OCI-LY1 (cell line): ENCODE data around the gene NR5A1.

Experiments used
- H2AFZ ChIP-seq: fragments of 200-600 bp; sonication (generic), shearing (Covaris generic); 2 replicates; pipeline ENCODE4 v1.6.0; 2014; ENCODE audit warnings: antibody characterized with exemption, mild to moderate bottlenecking, low read length
- H3F3A ChIP-seq: fragments of 200-600 bp; sonication (generic), shearing (Covaris generic); 2 replicates; pipeline ENCODE4 v1.6.0; 2014; ENCODE audit warnings: mild to moderate bottlenecking, antibody characterized with exemption, low read length, moderate library complexity; ENCODE audit not compliant: insufficient read depth
- H3K27ac ChIP-seq: fragments of 200-600 bp; sonication (generic); 2 replicates; pipeline ENCODE4 v1.5.1; 2014; ENCODE audit warnings: low read length, mixed run types, mild to moderate bottlenecking, low read depth; ENCODE audit not compliant: poor library complexity, severe bottlenecking
- H3K27me3 ChIP-seq: fragments of 200-600 bp; sonication (generic); 2 replicates; pipeline ENCODE4 v1.6.0; 2014; ENCODE audit warnings: antibody characterized with exemption, mild to moderate bottlenecking, low read length, moderate library complexity; ENCODE audit not compliant: insufficient read depth
- H3K36me3 ChIP-seq: fragments of 200-600 bp; sonication (generic); 2 replicates; pipeline ENCODE4 v1.6.1; 2014; ENCODE audit warnings: mild to moderate bottlenecking, antibody characterized with exemption, low read length, moderate library complexity, mixed read lengths; ENCODE audit not compliant: insufficient read depth
- H3K4me1 ChIP-seq: fragments of 200-600 bp; sonication (generic); 2 replicates; pipeline ENCODE4 v1.5.1; 2014; ENCODE audit warnings: mild to moderate bottlenecking, low read length, moderate library complexity; ENCODE audit not compliant: insufficient read depth, severe bottlenecking
- H3K4me2 ChIP-seq: fragments of 200-600 bp; sonication (generic), shearing (Covaris generic); 2 replicates; pipeline ENCODE4 v1.6.1; 2014; ENCODE audit warnings: low read length
- H3K4me3 ChIP-seq: fragments of 200-600 bp; sonication (generic); 2 replicates; pipeline ENCODE4 v1.5.1; 2014; ENCODE audit warnings: low read length, low read depth, mild to moderate bottlenecking, mixed read lengths; ENCODE audit not compliant: poor library complexity, severe bottlenecking
- H3K79me2 ChIP-seq: fragments of 200-600 bp; shearing (Covaris generic); 2 replicates; pipeline ENCODE4 v1.6.1; 2016; ENCODE audit warnings: mixed run types, low read length, mixed read lengths; ENCODE audit not compliant: insufficient read depth
- H3K9ac ChIP-seq: fragments of 200-600 bp; sonication (generic), shearing (Covaris generic); 2 replicates; pipeline ENCODE4 v1.6.1; 2014; ENCODE audit warnings: mild to moderate bottlenecking, low read length, mixed read lengths
- H3K9me2 ChIP-seq: fragments of 200-600 bp; sonication (generic), shearing (Covaris generic); 2 replicates; pipeline ENCODE4 v1.6.1; 2014; ENCODE audit warnings: low read depth, mild to moderate bottlenecking, low read length, mixed read lengths
- H3K9me3 ChIP-seq: fragments of 200-600 bp; shearing (Covaris generic); 2 replicates; pipeline ENCODE4 v1.6.1; 2014; ENCODE audit warnings: low read length, mixed read lengths
- H4K20me1 ChIP-seq: fragments of 200-600 bp; sonication (generic), shearing (Covaris generic); 2 replicates; pipeline ENCODE4 v1.6.0; 2016; ENCODE audit warnings: mild to moderate bottlenecking, low read length; ENCODE audit not compliant: insufficient read depth
- CTCF ChIP-seq: fragments of 200-600 bp; sonication (generic), shearing (Covaris generic); IDR thresholded peaks from 2 replicates; pipeline ENCODE4 v1.5.1; 2017; ENCODE audit warnings: mild to moderate bottlenecking, antibody characterized with exemption, low read length, moderate library complexity, mixed read lengths
- EZH2 ChIP-seq: fragments of 200-600 bp; sonication (generic), shearing (Covaris generic); IDR thresholded peaks from 2 replicates; pipeline ENCODE4 v1.8.0; 2017; ENCODE audit warnings: borderline replicate concordance, mixed run types, mild to moderate bottlenecking, antibody characterized with exemption, low read length, moderate library complexity, mixed read lengths

NR5A1 gene

GRCh38 chr9:124454296-124454695 is 52.9 kb downstream of the NR5A1 start:
- H4K20me1 ChIP-seq: no peaks in the 10 kb centered on the region
- H3K9ac ChIP-seq: no peak overlapping the region
- no peaks in the 10 kb centered on the region for H3K9me3 ChIP-seq
- no peak overlapping the region for H3K4me3 ChIP-seq
- no peak overlapping the region for H3K4me2 ChIP-seq
- no peak overlapping the region for H3K27ac ChIP-seq
- no peaks in the 10 kb centered on the region for H3K4me1 ChIP-seq
- H3F3A ChIP-seq: no peaks in the 10 kb centered on the region
- no peaks in the 10 kb centered on the region for H3K79me2 ChIP-seq
- H3K27me3 ChIP-seq: 0 out of 2 replicates have a peak, but pooled peaks cover 3% of the 10 kb centered on the region
- no peak overlapping the region for H2AFZ ChIP-seq
- no peaks in the 10 kb centered on the region for H3K36me3 ChIP-seq
- TF ChIP-seq EZH2 (no peak), CTCF (no peak)
- H3K9me2 ChIP-seq: no peaks in the 10 kb centered on the region

- no peaks in the 10 kb centered on the region for H3K36me3 ChIP-seq
- H3K27me3 ChIP-seq: 0 out of 2 replicates have a peak, but pooled peaks cover 1% of the 10 kb centered on the region
- no peak overlapping the region for H3K27ac ChIP-seq
- H3F3A ChIP-seq: no peaks in the 10 kb centered on the region
- H2AFZ ChIP-seq: no peak overlapping the region
- H4K20me1 ChIP-seq: no peaks in the 10 kb centered on the region
- H3K4me1 ChIP-seq: no peaks in the 10 kb centered on the region
- no peaks in the 10 kb centered on the region for H3K9me3 ChIP-seq
- H3K4me2 ChIP-seq: no peak overlapping the region
- no peak overlapping the region for H3K4me3 ChIP-seq
- TF ChIP-seq EZH2 (no peak), CTCF (no peak)
- H3K79me2 ChIP-seq: no peaks in the 10 kb centered on the region
- H3K9ac ChIP-seq: no peak overlapping the region
- H3K9me2 ChIP-seq: no peaks in the 10 kb centered on the region
Observed at GRCh38 chr9:124453586-124454191, 53.5 kb downstream of the NR5A1 start.

- no peaks in the 10 kb centered on the region for H3K9me3 ChIP-seq
- H3K79me2 ChIP-seq: no peaks in the 10 kb centered on the region
- H3K27me3 ChIP-seq: no peaks in the 10 kb centered on the region
- H3K4me3 ChIP-seq: no peak overlapping the region
- no peaks in the 10 kb centered on the region for H4K20me1 ChIP-seq
- no peaks in the 10 kb centered on the region for H3K36me3 ChIP-seq
- no peaks in the 10 kb centered on the region for H3K9me2 ChIP-seq
- no peaks in the 10 kb centered on the region for H3F3A ChIP-seq
- no peaks in the 10 kb centered on the region for H3K4me1 ChIP-seq
- no peak overlapping the region for H3K27ac ChIP-seq
- no peak overlapping the region for H3K4me2 ChIP-seq
- TF ChIP-seq EZH2 (no peak), CTCF (no peak)
- no peak overlapping the region for H2AFZ ChIP-seq
- H3K9ac ChIP-seq: no peak overlapping the region
Observed at GRCh38 chr9:124452841-124453585, 54.2 kb downstream of the NR5A1 start.
